GM21526 (cell line): ENCODE data around the gene ANTXR2.
A peak's percentile ranks its signal among the peaks of the same experiment; 100 is the strongest.
"Not testable (repeated sequence)": the region's sequence is repeated elsewhere in the genome, so short reads cannot be mapped to it uniquely, and the experiment has no call there.

ENCODE experiments used
- ATAC-seq: cut with Tn5 transposase; IDR thresholded peaks from one replicate; pipeline ENCODE4 v1.9.1; 2021; ENCODE audit warnings: moderate library complexity; ENCODE audit not compliant: unreplicated experiment, low FRiP score

ANTXR2 gene

DNA sequence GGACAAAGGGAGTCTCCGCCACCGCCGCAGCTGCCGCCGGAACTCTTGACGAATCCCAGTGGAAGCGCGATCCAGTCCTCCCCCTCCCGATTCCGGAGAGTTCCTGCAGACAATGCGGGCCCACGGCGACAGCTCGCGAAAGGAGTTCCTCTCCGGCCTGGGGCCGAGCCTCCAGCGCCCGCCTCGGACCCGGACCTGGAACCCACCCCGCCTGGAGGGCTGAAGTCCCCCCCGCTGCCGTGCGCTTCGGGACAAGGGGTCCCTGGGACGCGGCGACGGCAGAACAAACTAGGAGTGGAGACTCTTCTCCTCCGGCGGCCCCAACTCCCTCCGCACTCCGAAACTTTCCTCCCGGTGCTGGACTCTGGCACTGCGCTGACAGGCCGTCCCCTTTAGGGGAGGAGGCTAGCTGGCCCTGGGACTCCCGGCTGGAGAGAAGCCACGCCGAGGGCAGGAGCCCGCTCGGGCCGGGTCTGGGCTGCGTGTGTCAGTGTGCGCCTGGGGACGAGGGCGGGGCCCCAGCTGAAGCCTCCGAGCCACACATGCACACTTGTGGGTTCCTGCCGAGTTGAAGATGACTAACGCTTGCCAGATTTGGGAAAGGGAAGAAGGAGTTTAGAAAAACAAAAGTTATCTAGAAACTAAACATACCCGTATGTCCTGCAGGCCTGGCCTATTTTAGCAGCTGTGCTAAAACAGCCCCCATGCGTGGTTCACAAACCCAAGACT lies at the start of gene ANTXR2:
TSS of gene ANTXR2 (minus strand) at position 486 of the 729 bp plus-strand sequence. CDS start 669 bp downstream, outside the sequence.
- ATAC-seq, result peak; percentile 69

DNA sequence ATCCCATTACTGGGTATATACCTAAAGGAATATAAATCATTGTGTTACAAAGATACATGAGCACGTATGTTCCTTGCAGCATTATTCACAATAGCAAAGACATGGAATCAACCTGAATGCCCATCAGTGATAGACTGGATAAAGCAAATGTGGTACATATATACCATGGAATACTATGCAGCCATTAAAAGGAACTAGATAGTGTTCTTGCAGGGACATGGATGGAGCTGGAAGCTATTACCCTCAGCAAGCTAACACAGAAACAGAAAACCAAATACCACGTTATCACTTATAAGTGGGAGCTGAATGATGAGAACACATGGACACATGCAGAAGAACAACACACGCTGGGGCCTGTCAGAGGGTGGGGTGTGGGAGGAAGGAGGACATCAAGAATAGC lies 48.8 kb upstream of the ANTXR2 start:
- not testable (repeated sequence) for ATAC-seq

DNA sequence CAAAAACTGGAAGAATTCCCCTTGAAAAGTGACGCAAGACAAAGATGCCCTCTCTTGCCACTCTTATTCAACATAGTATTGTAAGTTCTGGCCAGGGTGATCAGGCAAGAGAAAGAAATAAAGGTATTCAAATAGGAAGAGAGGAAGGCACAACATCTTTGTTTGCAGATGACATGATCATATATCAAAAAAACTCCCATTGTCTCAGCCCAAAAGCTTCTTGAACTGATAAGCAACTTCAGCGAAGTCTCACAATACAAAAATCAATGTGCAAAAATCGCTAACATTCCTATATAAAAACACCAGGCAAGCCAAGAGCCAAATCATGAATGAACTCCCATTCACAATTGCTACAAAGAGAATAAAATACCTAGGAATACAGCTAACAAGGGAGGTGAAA lies 46.6 kb upstream of the ANTXR2 start:
- ATAC-seq, result not testable (repeated sequence)

DNA sequence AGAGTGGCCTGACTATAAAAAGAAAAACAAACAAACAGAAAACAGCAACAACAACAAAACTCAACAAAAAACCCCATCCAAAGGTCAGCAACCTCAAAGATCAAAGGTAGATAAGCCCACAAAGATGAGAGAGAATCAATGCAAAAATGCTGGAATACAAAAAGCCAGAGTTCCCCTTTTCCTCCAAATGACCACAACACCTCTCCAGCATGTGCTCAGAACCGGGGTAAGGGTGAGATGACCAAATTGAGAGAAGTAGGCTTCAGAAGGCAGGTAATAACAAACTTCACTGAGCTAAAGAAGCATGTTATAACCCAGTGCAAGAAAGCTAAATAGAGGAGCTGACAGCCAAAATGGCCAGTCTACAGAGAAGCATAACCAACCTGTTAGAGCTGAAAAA lies 43.5 kb upstream of the ANTXR2 start:
- no peak for ATAC-seq

DNA sequence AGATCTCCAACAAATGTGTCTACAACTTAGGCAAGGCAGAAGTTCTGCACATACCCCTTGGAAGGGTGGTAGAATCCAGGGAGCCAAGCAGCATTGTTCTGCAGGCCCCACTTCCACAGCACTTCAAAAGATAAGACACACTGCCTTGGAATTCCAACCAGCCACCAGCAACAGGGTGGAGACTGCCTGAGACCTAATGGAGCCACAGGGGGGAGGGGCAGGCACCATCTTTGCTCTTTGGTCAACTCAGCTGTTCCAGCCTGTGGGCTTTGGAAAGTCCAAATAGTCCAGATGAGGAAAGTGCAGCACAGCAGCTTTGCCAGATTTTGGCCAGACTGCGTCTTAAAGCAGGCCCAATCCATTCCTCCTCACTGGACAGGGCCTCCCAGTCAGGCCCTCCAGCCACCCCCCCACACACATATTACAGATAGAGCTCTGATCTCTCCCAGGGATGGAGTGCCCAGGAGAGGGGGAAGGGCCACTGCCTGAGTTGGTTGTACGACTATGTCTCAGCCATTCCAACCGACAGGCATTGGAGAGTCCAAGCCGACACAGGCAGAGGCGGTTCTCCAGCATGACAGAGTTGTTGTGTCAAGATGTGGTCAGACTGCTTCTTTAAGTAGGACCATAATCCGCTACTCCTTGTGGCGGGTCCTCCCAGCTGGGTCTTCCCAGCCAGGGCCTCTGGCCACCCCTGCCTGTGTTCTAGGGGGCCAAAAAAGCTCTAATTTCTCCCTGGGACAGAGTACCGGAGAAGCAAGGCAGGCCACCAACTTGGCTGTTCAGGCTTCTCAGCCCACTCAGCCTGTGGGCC lies 42.5 kb upstream of the ANTXR2 start:
- no peak for ATAC-seq

DNA sequence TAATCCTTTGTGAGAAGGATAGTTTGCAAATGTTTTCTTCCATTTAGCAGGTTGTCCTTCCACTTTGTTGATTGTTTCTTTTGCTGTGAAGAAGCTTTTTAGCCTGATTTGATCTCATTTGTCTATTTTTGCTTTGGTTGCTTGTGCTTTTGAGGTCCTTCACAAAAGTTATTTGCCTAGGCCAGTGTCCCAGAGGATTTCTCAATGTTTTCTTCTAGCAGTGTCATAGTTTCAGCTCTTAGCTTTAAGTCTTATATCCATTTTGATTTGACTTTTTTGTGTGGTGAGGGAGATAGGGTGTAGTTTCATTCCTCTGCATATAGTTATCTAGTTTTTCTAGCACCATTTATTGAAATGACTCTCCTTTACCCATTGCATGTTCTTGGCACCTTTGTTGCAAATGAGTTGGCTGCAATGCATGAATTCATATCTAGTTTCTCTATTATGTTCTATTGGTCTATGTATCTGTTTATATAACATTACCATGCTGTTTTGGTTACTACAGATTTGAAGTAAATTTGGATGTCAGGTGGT lies 41.8 kb upstream of the ANTXR2 start:
- no peak for ATAC-seq

DNA sequence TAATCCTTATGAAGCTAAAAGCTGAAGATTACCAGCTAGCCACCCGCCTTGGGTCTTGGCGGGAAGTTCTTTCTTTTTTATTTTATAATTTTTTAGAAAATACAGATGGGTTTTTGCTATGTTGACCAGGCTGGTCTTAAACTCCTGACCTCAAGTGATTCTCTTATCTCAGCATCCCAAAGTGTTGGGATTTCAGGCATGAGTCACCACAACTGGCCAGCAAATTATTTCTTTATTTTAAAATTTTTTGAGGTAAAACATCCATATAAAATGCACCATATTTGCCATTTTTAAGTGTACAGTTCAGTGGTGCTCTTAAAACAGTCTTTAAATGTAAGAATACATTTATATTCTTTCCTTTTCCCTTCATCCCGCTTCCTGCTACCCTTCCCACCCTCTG lies 40.6 kb upstream of the ANTXR2 start:
- ATAC-seq, result no peak

DNA sequence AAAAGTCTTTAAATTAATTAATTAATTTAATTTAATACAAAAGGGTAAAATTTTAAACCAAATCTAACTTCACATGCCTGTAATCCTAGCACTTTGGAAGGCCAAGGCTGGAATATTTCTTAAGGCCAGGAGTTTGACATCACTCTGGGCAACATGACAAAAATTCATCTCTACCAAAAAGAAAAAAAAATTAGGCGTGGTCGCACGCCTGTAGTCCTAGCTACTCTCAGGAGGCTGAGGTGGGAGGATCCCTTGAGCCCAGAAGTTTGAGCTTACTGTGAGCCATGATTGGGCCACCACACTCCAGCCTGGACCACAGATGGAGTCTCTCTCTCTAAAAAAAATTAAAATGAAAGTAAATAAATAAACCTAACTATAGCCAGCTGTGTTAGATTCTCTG lies 39.2 kb upstream of the ANTXR2 start:
- ATAC-seq, result no peak

DNA sequence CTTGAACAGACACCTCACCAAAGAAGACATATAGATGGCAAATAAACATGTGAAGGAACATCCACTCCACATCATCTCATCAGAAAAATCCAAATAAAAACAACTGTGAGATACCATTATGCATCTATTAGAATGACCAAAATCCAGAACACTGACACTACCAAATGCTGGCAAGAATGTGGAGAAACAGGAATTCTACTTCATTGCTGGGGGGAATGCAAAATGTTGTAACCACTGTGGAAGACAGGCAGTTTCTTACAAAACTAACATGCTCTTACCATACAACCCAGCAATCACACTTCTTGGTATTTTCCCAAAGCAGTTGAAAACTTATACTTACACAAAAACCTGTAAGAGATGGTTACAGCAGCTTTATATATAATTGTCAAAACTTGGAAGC lies 38.2 kb upstream of the ANTXR2 start:
- ATAC-seq, result no peak

DNA sequence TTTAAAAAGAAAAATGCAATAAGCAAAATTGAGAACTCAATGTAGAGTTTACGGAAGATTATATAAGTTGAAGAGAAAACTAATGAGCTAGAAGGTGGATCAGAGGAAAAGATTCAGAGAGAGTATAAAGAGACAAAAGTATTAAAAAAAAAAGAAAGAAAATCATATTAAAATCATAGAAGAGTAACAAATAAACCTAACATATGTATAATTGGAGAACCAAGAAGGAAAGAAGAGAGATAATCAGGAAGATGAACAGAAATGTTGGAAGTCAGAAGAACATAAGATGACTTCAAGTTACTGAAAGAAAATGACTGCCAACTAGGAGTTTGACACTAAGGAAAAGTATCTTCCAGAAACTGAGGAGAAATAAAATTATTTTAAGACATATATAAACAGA lies 34.3 kb upstream of the ANTXR2 start:
- ATAC-seq, result no peak

DNA sequence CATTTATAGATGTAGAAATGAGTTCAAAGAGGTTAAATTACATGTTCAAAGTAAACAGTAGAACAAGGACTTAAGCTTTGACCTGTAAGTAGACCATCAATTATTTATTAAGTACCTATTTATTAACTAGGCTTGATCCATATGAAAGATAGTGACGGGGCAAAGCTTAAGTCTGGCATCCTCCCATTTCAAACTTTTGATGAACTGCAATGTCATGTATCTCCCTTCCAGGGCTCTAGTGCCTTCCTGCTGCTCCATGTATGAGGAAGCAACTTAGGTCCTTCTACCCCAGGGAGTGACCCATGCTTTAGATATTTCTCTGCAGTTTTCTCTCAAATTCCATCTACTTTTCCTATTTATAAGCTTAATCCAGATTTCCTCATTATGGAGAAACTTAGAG lies 31.9 kb upstream of the ANTXR2 start:
- ATAC-seq, result no peak

DNA sequence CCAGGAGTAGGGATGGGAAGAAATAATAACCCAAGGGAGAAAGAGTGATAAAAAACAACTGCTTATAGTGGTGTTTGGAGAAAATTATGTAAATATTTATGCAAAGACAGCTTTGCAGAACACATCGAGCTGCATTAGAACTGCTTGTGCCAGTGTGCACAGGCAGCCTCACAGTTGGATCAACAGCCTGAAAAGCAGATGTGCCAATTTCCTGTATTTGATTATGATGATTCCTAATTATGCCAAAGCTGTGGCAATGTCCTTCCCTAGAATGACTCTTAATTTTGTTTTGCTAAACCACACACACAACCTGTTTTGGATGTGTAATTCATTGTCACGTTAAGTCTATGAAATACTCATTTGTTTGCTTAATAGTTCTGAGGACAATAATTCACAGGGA lies 30.6 kb upstream of the ANTXR2 start:
- ATAC-seq, result no peak

DNA sequence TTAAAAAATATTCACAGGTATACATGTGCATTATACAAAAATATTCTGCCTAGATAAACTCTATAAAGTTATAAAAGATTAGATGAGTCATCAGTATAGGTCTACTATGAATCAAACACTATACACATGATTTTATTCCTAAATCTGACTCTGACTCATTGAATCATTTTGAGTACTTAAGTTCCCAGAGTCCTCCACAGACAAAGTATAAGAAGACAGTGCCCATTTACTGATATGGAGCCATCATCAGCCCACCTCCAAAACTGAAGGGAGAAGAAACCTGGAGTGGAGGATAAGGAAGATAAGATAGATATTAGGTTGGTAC lies 28.7 kb upstream of the ANTXR2 start:
- no peak for ATAC-seq

DNA sequence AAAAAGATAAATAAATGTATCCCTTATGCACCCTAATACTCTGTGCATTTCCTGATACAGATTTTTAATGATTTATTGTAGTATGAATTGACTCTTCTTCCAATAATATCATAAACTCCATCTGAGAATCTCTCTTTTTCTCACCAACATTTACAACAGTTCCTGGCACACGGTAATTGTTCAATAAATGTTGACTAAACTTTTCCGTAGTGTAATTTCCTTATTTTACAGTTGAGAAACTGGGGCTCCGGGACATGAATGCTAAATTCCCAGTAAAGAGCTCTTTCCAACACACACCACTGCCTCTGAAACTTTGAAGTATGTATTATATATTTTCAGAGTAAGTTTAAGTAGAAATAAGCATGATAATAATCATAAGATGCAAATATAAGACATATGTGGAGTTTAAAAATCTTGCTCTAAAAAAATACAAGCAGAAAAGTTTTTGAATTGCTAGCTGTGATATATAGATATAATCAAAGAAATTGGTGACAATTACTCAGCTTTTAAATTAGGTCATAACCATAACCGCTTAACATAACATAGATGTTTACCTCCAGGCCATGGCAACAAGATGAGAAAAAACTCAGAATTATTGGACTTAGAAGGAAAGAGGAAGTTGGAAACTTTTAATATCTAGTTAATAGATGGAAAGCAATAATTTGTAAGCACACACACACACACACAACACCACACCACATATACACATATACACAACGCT lies 28.2 kb upstream of the ANTXR2 start:
- ATAC-seq, result no peak

DNA sequence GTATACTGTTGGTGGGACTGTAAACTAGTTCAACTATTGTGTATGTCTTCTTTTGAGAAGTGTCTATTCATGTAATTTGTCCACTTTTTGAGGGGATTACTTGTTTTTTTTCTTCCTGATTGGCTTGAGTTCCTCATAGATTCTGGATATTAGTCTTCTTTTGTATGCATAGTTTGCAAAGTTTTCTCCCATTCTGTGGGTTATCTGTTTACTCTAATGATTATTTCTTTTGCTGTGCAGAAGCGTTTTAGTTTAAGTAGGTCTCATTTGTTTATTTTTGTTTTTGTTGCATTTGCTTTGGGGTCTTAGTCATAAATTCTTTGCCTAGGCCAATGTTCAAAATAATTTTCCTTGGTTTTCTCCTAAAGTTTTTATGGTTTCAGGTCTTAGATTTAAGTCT lies 26.6 kb upstream of the ANTXR2 start:
- no peak for ATAC-seq

DNA sequence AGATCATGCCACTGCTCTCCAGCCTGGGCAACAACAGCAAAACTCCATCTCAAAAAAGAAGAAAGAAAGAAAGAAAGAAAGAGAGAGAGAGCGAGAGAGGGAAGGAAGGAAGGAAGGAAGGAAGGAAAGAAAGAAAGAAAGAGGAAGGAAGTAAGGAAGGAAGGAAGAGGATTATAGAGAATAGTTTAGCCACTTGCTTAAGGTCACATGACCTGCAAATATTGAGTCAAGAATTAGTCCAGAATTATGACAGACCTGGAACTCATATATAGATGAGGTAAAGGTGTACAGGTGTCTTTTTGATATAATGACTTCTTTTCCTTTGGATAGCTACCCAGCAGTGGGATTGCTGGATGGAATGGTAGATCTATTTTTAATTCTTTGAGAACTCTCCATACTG lies 25.6 kb upstream of the ANTXR2 start:
- ATAC-seq, result no peak

DNA sequence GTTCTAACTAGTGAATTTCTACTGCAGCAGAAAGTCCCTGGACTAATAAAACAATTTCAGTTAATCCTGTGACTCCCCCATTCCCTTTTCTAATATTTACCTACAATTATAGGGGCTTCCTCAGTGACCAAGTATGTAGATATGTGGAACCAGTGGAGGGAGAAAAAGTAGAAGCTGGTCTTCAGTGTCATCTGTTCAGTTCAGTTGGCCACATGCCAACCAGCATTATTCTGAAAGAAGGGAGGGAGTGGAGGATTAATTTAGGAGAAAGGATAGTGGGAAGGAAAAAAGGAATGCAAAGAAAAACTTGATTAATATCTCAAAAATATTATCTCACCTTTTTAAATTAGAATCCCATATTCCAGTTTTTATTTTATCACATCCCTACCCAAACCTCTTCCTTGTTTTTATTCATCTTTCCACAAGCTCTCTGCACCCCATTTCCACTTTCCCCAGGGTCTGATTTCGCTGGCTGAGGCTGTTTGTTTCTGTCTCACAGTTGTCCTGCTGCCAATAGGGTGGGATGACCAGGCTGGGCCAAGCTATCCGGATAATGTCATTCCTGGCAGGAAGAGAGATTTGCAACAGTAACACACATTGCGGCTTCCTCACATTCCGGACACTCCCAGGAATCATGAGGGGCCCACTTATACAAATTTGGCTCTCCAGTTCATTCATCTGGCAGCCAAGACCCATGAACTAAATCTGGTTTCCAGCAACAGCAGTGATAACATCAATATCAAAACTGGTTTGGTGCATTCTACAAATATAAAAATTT lies 24.6 kb upstream of the ANTXR2 start:
- no peak for ATAC-seq

DNA sequence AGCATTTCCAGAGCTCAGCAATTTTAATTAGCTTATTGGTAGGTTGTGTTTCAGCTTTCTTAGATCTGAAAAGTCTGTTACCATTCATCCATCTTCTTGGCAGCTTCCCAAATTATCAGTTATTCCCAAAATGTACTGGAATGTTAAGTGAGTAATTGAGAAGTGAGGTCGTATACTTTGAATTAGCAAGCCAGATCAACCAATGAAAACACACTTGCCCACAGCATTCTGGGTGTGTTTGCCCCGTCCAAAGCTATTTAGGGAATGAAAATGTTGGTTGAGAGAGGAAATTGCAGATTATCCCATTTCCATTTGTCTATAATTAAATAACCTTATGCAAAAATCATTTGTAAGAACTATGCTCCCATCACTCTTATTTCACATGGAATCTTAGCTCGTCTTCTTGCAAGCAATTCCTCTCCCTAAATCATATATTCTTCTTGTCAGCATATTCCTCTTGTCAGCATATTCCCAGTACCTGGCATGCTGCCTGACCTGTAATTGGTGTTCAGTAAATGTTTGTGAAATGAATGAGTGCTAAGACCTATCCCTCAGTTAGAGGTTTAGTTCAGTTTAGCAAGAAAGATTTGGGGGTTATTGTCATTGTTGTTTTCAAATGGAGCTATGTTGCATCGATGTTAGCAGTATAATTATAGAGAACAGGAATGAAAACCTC lies 23.3 kb upstream of the ANTXR2 start:
- no peak for ATAC-seq

DNA sequence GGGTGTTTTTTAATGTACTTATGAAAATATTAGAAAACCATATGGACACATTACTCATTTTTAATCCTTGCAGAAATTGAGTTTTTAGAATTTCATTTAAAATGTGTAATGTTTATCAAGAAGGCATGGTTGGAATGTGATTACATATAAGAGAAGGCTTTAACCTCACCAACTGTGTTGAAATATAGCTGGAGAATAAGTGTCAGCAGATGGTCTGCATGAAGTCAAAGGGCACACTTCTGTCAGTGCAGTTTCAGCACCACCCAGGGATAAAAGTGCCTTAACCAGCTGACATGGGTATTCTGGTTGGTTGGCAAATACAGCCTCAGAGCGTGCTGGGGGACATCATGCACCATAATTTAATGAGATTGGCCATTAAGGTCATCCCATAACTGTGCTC lies 21.2 kb upstream of the ANTXR2 start:
- ATAC-seq, result no peak

DNA sequence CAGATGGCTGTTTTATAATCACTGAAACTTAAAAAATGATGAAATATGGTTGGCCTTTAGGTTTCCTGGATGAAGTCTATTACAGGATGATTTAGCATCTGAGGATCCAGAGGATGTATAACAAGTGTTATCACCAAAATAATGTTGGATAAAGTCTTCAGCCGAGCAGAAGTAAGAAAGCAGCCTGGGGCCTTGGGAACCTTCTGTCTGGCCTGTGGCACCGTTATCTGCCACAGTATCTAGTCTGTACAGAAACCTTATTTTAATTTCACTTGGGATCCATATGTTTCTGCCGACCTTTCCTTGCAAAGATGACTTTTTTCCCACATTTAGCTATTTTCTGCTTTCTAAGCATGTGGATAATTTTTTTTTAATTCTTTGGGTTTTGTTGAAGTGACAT lies 20.5 kb upstream of the ANTXR2 start:
- ATAC-seq, result no peak
